ENCODE results near the gene CLEC18C.

GRCh38 chr16:70159355-70160348 lies 13.9 kb upstream of the CLEC18C start:
- no peak for TF ChIP-seq EZH2phosphoT487 (IDR thresholded peaks at IDR 0.05; ENCODE audit: low read length)
- no peak for TF ChIP-seq CTCF (IDR thresholded peaks at IDR 0.05; ENCODE audit: low read length)

Data from MM.1S (cell line).